Measurements from ENCODE around the gene DISC1. TPM values are rescaled to one million over a fixed set of nuclear protein-coding genes. Genes with fewer than 3 reads are reported as not detected.

DISC1 gene
- total RNA-seq, 2 experiments from 2014 or later = 19.8 to 20.0 TPM

DNA sequence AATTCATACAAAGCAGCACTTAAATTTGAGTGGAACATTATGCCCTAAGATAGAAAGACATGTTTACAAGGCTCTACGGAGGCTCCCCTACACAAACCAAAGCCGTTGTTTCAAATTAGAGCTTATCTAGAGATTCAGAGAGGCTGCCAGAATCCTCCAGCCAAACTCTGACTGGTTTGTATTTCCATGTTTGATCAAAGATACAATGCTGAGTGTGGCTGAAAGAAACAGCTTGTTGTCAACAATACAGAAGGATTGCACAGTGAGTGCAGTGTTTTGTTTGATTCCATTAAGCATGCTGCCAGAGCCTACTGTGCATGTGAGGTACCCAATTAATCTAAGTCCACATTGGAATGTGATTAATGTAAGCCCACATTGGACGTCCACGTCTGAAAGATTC is 402.7 kb downstream of the DISC1 start:
- peaks cover 58% of the 10 kb centered on the region for H3K36me3 Mint-ChIP-seq (ENCODE audit: low read depth)
- no peak overlapping the region for H3K27ac ChIP-seq (ENCODE audit: low read depth in 1 of 2, low read length in 2 of 2)
- no peaks in the 10 kb centered on the region for H3K27me3 Mint-ChIP-seq
- no peak overlapping the region for H3K4me3 ChIP-seq (ENCODE audit: low read length)
- intact Hi-C loops (cut with DNase I, micrococcal nuclease) = no loop called here
- no peaks in the 10 kb centered on the region for H3K4me1 ChIP-seq (ENCODE audit: insufficient read depth, low read length)
- CTCF ChIA-PET = no interaction called here
- DNase-seq = no peak
- peaks cover 6% of the 10 kb centered on the region for H3K36me3 ChIP-seq (ENCODE audit: insufficient read depth, low read length)
- no peaks in the 10 kb centered on the region for H3K27me3 ChIP-seq (ENCODE audit: control insufficient read depth in 1 of 2, insufficient read depth in 2 of 2, low read length in 2 of 2)
- H3K4me3 Mint-ChIP-seq = no peak overlapping the region
- no peaks in the 10 kb centered on the region for H3K4me1 Mint-ChIP-seq (ENCODE audit: low read depth)
- ATAC-seq (ENCODE audit: poor library complexity) = no peak
- TF ChIP-seq, protein P1, sequence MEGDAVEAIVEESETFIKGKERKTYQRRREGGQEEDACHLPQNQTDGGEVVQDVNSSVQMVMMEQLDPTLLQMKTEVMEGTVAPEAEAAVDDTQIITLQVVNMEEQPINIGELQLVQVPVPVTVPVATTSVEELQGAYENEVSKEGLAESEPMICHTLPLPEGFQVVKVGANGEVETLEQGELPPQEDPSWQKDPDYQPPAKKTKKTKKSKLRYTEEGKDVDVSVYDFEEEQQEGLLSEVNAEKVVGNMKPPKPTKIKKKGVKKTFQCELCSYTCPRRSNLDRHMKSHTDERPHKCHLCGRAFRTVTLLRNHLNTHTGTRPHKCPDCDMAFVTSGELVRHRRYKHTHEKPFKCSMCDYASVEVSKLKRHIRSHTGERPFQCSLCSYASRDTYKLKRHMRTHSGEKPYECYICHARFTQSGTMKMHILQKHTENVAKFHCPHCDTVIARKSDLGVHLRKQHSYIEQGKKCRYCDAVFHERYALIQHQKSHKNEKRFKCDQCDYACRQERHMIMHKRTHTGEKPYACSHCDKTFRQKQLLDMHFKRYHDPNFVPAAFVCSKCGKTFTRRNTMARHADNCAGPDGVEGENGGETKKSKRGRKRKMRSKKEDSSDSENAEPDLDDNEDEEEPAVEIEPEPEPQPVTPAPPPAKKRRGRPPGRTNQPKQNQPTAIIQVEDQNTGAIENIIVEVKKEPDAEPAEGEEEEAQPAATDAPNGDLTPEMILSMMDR (IDR thresholded peaks at IDR 0.05) = no peak
- H3K9me3 Mint-ChIP-seq = no peaks in the 10 kb centered on the region
- H3K27ac Mint-ChIP-seq = no peak overlapping the region
- H3K9me3 ChIP-seq (ENCODE audit: control insufficient read depth in 1 of 2, insufficient read depth in 1 of 2, low read length in 2 of 2) = no peaks in the 10 kb centered on the region
- POLR2A ChIA-PET = no interaction called here

DNA sequence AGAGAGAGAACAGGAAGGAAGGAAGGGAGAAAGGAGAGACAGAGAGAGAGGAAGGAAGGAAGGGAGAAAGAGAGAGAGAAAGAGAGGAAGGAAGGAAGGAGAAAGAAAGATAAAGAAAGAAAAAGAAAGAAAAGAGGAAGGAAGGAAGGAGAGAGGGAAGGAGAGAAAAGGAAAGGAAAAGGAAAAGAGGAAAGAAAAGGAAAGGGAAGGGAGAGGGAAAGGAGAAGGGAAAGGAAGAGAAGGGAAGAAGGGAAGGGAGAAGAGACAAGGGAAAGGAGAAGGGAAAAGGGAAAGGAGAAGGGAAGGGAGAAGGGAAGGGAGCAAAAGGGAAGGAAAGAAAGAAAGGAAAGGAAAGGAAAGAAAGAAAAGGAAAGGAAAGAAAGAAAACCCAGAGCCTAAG is 404.6 kb downstream of the DISC1 start:
- H3K9me3 Mint-ChIP-seq = no peaks in the 10 kb centered on the region
- no peak overlapping the region for H3K27ac Mint-ChIP-seq

DNA sequence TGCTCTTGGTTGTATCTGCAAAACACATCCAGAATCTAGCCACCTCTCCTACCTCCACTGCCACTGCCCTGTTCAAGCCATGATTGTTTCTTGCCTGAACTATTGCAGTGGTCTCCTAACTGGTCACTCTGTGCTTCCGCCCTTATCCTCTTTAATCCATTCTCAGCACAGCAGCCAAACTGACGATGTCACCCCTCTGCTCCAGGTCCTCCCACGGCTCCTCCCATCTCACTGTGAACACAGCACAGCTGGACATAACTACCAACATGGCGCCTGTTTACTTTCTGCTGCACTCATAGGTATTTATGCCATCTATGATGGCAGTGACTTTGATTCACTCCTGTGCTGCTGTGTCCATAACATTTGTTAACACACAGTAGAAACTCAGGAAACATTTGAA is 406.7 kb downstream of the DISC1 start:
- H3K27ac ChIP-seq (ENCODE audit: low read depth in 1 of 2, low read length in 2 of 2) = no peak overlapping the region
- no peaks in the 10 kb centered on the region for H3K36me3 ChIP-seq (ENCODE audit: insufficient read depth, low read length)
- Mint-ChIP-seq H3K4me1 (ENCODE audit: low read depth) (no peaks in the 10 kb centered on the region), H3K27ac (no peak overlapping the region), H3K27me3 (no peaks in the 10 kb centered on the region), H3K36me3 (ENCODE audit: low read depth) (peaks cover 42% of the 10 kb centered on the region), H3K4me3 (no peak overlapping the region), H3K9me3 (no peaks in the 10 kb centered on the region)
- no peak for ATAC-seq (ENCODE audit: poor library complexity)
- H3K4me3 ChIP-seq (ENCODE audit: low read length) = no peak overlapping the region
- H3K27me3 ChIP-seq (ENCODE audit: control insufficient read depth in 1 of 2, insufficient read depth in 2 of 2, low read length in 2 of 2) = no peaks in the 10 kb centered on the region
- ChIA-PET CTCF (no interaction called here), POLR2A (no interaction called here)
- H3K9me3 ChIP-seq (ENCODE audit: control insufficient read depth in 1 of 2, insufficient read depth in 1 of 2, low read length in 2 of 2) = no peaks in the 10 kb centered on the region
- no peaks in the 10 kb centered on the region for H3K4me1 ChIP-seq (ENCODE audit: insufficient read depth, low read length)
- intact Hi-C loops (cut with DNase I, micrococcal nuclease) = no loop called here
- TF ChIP-seq, protein P1 (IDR thresholded peaks at IDR 0.05) = no peak
- no peak for DNase-seq

More for the DNA sequence above, 404.6 kb downstream of the DISC1 start:
- no peak for DNase-seq
- POLR2A ChIA-PET = no interaction called here
- H3K9me3 ChIP-seq (ENCODE audit: control insufficient read depth in 1 of 2, insufficient read depth in 1 of 2, low read length in 2 of 2) = no peaks in the 10 kb centered on the region
- H3K4me1 ChIP-seq (ENCODE audit: insufficient read depth, low read length) = no peaks in the 10 kb centered on the region
- ATAC-seq (ENCODE audit: poor library complexity) = no peak
- TF ChIP-seq, protein P1 (IDR thresholded peaks at IDR 0.05) = no peak
- peaks cover 6% of the 10 kb centered on the region for H3K36me3 ChIP-seq (ENCODE audit: insufficient read depth, low read length)
- no peak overlapping the region for H3K27ac ChIP-seq (ENCODE audit: low read depth in 1 of 2, low read length in 2 of 2)
- H3K27me3 ChIP-seq (ENCODE audit: control insufficient read depth in 1 of 2, insufficient read depth in 2 of 2, low read length in 2 of 2) = no peaks in the 10 kb centered on the region
- H3K4me3 ChIP-seq (ENCODE audit: low read length) = no peak overlapping the region
- Mint-ChIP-seq H3K36me3 (ENCODE audit: low read depth) (peaks cover 60% of the 10 kb centered on the region), H3K27me3 (no peaks in the 10 kb centered on the region), H3K4me1 (ENCODE audit: low read depth) (no peaks in the 10 kb centered on the region), H3K4me3 (no peak overlapping the region)
- intact Hi-C loops (cut with DNase I, micrococcal nuclease) = no loop called here
- CTCF ChIA-PET = no interaction called here

Measured in CD4-positive, alpha-beta T cell (primary cell).